HEK293 (cell line): ENCODE data around the gene FBXO21.
A peak's percentile ranks its signal among the peaks of the same experiment; 100 is the strongest.

ENCODE experiments used
- CTCF ChIA-PET: fragments of 350-600 bp; formaldehyde crosslinking; extraction: SDS; loops from one replicate; lab custom pipeline; 2021; ENCODE audit warnings: antibody characterized with exemption; lab: Yijun Ruan, JAX
- POLR2A ChIA-PET: fragments of 300-600 bp; formaldehyde crosslinking; extraction: SDS; loops from one replicate; lab custom pipeline; 2020; ENCODE audit warnings: antibody characterized with exemption, inconsistent platforms; lab: Yijun Ruan, JAX
- H3K27ac ChIP-seq: fragments of 200-500 bp; sonication (Bioruptor generic); 2 replicates; pipeline ENCODE4 v1.5.1; 2014; ENCODE audit warnings: low read depth, low read length, control low read depth, inconsistent platforms; ENCODE audit errors: extremely low read depth
- H3K36me3 ChIP-seq, 2 experiments: fragments of 200-500 bp in 1 of 2; sonication (Bioruptor generic) in 1 of 2; 1 replicate in 1 of 2; 2 replicates in 1 of 2; pipeline ENCODE4 v1.5.1; 2014 to 2017; ENCODE audit warnings: inconsistent platforms in 2 of 2, low read length in 2 of 2; ENCODE audit not compliant: control insufficient read depth in 2 of 2, insufficient read depth in 1 of 2
- H3K4me1 ChIP-seq: fragments of 200-500 bp; sonication (Bioruptor generic); 2 replicates; pipeline ENCODE4 v1.5.1; 2014; ENCODE audit warnings: mild to moderate bottlenecking, low read length, inconsistent platforms; ENCODE audit not compliant: control insufficient read depth, insufficient read depth
- H3K4me3 ChIP-seq: 2 replicates; pipeline ENCODE4 v1.5.1; 2011; ENCODE audit warnings: low read depth, mild to moderate bottlenecking, control low read depth, low read length, moderate library complexity
- H3K9me3 ChIP-seq: fragments of 200-500 bp; sonication (Bioruptor generic); 2 replicates; pipeline ENCODE4 v1.5.1; 2014; ENCODE audit warnings: low read depth, low read length, inconsistent platforms; ENCODE audit not compliant: control insufficient read depth, insufficient read depth
- HOXD13 ChIP-seq: sonication (generic); formaldehyde crosslinking; IDR thresholded peaks from 2 replicates; pipeline ENCODE4 v1.8.0; 2022; ENCODE audit warnings: missing genetic modification reagents, borderline replicate concordance
- OSR2 ChIP-seq: fragments of 450-650 bp; formaldehyde crosslinking; IDR thresholded peaks from 2 replicates; pipeline ENCODE4 v1.5.1; 2016; ENCODE audit warnings: missing biosample characterization, missing genetic modification characterization
- REPIN1 ChIP-seq: fragments of 450-650 bp; formaldehyde crosslinking; IDR thresholded peaks from 2 replicates; pipeline ENCODE4 v1.5.1; 2017; ENCODE audit warnings: missing biosample characterization, missing genetic modification characterization, low read depth
- ZBTB1 ChIP-seq: fragments of 450-650 bp; formaldehyde crosslinking; IDR thresholded peaks from 2 replicates; pipeline ENCODE4 v1.5.1; 2016; ENCODE audit warnings: missing biosample characterization, missing genetic modification characterization
- ZIC2 ChIP-seq: fragments of 450-650 bp; formaldehyde crosslinking; IDR thresholded peaks from 2 replicates; pipeline ENCODE4 v1.5.1; 2016; ENCODE audit warnings: missing biosample characterization, missing genetic modification characterization
- ZNF133 ChIP-seq: fragments of 450-650 bp; formaldehyde crosslinking; IDR thresholded peaks from 2 replicates; pipeline ENCODE4 v1.5.1; 2016; ENCODE audit warnings: missing biosample characterization, missing genetic modification characterization
- ZNF140 ChIP-seq: fragments of 450-650 bp; formaldehyde crosslinking; IDR thresholded peaks from 2 replicates; pipeline ENCODE4 v1.5.1; 2016; ENCODE audit warnings: missing biosample characterization, missing genetic modification characterization
- ZNF184 ChIP-seq: fragments of 450-650 bp; IDR thresholded peaks from 2 replicates; pipeline ENCODE4 v1.5.1; 2018; ENCODE audit warnings: missing biosample characterization, mild to moderate bottlenecking, missing genetic modification characterization
- ZNF426 ChIP-seq: fragments of 450-650 bp; formaldehyde crosslinking; IDR thresholded peaks from 2 replicates; pipeline ENCODE4 v1.5.1; 2017; ENCODE audit warnings: missing biosample characterization, missing genetic modification characterization, mild to moderate bottlenecking, inconsistent platforms, moderate library complexity
- ZNF433 ChIP-seq: fragments of 450-650 bp; formaldehyde crosslinking; IDR thresholded peaks from 2 replicates; pipeline ENCODE4 v1.5.1; 2016; ENCODE audit warnings: missing biosample characterization, missing genetic modification characterization, low read depth
- ZNF837 ChIP-seq: fragments of 450-650 bp; formaldehyde crosslinking; IDR thresholded peaks from 2 replicates; pipeline ENCODE4 v1.5.1; 2016; ENCODE audit warnings: missing biosample characterization, missing genetic modification characterization
- TF ChIP-seq, protein P1 (sequence below): fragments of 450-650 bp; IDR thresholded peaks from 2 replicates; pipeline ENCODE4 v1.5.1; 2018; ENCODE audit warnings: missing biosample characterization, mild to moderate bottlenecking, missing genetic modification characterization
- TF ChIP-seq, protein P2 (sequence below): fragments of 450-650 bp; formaldehyde crosslinking; IDR thresholded peaks from 2 replicates; pipeline ENCODE4 v1.5.1; 2017; ENCODE audit warnings: missing biosample characterization, missing genetic modification characterization
- TF ChIP-seq, protein P3 (sequence below): fragments of 450-650 bp; formaldehyde crosslinking; IDR thresholded peaks from 2 replicates; pipeline ENCODE4 v1.5.1; 2016; ENCODE audit warnings: missing biosample characterization, missing genetic modification characterization
- TF ChIP-seq, protein P4 (sequence below): fragments of 450-650 bp; IDR thresholded peaks from 2 replicates; pipeline ENCODE4 v1.5.1; 2018; ENCODE audit warnings: missing biosample characterization, missing genetic modification characterization
- TF ChIP-seq, protein P5 (sequence below): fragments of 450-650 bp; formaldehyde crosslinking; IDR thresholded peaks from 2 replicates; pipeline ENCODE4 v1.5.1; 2016; ENCODE audit warnings: missing biosample characterization, missing genetic modification characterization, borderline replicate concordance

FBXO21 gene

DNA sequence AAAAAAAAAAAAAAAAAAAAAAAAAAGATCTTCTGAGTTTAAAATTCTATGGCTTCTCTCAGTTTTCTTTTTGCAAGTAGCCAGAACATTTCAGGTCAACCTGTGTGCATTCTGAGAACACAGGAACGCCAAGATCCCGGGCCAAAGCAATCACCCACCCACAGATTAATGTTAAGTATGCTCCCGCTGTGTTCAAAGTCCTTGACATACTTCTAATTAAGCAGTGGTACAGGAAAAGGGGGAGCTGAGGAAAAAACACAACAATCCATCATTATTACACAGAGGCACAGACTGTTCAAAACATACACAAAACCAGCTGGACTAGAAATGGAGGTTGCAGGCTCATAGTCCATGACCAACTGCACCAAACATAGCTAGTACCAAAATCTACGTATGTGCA, 2.8 kb downstream of the FBXO21 start:
- TF ChIP-seq ZNF133 (tag by site-specific recombination) (no peak), ZNF184 (tag by site-specific recombination) (no peak), REPIN1 (tag by site-specific recombination) (no peak), ZNF837 (tag by site-specific recombination) (no peak), ZNF140 (no peak), HOXD13 (CRISPR knock-in tag) (no peak), OSR2 (tag by site-specific recombination) (peak; percentile 32; the same call in 1 of the 2 replicates), ZNF426 (tag by site-specific recombination) (no peak), ZIC2 (0 out of 2 replicates have a peak, but pooled peaks have one; percentile 22), ZBTB1 (no peak), ZNF433 (tag by site-specific recombination) (no peak)
- TF ChIP-seq, protein P1, sequence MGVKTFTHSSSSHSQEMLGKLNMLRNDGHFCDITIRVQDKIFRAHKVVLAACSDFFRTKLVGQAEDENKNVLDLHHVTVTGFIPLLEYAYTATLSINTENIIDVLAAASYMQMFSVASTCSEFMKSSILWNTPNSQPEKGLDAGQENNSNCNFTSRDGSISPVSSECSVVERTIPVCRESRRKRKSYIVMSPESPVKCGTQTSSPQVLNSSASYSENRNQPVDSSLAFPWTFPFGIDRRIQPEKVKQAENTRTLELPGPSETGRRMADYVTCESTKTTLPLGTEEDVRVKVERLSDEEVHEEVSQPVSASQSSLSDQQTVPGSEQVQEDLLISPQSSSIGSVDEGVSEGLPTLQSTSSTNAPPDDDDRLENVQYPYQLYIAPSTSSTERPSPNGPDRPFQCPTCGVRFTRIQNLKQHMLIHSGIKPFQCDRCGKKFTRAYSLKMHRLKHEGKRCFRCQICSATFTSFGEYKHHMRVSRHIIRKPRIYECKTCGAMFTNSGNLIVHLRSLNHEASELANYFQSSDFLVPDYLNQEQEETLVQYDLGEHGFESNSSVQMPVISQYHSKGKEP (tag by site-specific recombination), result no peak
- TF ChIP-seq, protein P2, sequence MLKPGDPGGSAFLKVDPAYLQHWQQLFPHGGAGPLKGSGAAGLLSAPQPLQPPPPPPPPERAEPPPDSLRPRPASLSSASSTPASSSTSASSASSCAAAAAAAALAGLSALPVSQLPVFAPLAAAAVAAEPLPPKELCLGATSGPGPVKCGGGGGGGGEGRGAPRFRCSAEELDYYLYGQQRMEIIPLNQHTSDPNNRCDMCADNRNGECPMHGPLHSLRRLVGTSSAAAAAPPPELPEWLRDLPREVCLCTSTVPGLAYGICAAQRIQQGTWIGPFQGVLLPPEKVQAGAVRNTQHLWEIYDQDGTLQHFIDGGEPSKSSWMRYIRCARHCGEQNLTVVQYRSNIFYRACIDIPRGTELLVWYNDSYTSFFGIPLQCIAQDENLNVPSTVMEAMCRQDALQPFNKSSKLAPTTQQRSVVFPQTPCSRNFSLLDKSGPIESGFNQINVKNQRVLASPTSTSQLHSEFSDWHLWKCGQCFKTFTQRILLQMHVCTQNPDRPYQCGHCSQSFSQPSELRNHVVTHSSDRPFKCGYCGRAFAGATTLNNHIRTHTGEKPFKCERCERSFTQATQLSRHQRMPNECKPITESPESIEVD, result 0 out of 2 replicates have a peak, but pooled peaks have one; percentile 15
- TF ChIP-seq, protein P3, sequence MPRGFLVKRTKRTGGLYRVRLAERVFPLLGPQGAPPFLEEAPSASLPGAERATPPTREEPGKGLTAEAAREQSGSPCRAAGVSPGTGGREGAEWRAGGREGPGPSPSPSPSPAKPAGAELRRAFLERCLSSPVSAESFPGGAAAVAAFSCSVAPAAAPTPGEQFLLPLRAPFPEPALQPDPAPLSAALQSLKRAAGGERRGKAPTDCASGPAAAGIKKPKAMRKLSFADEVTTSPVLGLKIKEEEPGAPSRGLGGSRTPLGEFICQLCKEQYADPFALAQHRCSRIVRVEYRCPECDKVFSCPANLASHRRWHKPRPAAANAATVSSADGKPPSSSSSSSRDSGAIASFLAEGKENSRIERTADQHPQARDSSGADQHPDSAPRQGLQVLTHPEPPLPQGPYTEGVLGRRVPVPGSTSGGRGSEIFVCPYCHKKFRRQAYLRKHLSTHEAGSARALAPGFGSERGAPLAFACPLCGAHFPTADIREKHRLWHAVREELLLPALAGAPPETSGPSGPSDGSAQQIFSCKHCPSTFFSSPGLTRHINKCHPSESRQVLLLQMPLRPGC (tag by site-specific recombination), result no peak
- TF ChIP-seq, protein P4, sequence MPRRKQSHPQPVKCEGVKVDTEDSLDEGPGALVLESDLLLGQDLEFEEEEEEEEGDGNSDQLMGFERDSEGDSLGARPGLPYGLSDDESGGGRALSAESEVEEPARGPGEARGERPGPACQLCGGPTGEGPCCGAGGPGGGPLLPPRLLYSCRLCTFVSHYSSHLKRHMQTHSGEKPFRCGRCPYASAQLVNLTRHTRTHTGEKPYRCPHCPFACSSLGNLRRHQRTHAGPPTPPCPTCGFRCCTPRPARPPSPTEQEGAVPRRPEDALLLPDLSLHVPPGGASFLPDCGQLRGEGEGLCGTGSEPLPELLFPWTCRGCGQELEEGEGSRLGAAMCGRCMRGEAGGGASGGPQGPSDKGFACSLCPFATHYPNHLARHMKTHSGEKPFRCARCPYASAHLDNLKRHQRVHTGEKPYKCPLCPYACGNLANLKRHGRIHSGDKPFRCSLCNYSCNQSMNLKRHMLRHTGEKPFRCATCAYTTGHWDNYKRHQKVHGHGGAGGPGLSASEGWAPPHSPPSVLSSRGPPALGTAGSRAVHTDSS (tag by site-specific recombination), result no peak
- TF ChIP-seq, protein P5, sequence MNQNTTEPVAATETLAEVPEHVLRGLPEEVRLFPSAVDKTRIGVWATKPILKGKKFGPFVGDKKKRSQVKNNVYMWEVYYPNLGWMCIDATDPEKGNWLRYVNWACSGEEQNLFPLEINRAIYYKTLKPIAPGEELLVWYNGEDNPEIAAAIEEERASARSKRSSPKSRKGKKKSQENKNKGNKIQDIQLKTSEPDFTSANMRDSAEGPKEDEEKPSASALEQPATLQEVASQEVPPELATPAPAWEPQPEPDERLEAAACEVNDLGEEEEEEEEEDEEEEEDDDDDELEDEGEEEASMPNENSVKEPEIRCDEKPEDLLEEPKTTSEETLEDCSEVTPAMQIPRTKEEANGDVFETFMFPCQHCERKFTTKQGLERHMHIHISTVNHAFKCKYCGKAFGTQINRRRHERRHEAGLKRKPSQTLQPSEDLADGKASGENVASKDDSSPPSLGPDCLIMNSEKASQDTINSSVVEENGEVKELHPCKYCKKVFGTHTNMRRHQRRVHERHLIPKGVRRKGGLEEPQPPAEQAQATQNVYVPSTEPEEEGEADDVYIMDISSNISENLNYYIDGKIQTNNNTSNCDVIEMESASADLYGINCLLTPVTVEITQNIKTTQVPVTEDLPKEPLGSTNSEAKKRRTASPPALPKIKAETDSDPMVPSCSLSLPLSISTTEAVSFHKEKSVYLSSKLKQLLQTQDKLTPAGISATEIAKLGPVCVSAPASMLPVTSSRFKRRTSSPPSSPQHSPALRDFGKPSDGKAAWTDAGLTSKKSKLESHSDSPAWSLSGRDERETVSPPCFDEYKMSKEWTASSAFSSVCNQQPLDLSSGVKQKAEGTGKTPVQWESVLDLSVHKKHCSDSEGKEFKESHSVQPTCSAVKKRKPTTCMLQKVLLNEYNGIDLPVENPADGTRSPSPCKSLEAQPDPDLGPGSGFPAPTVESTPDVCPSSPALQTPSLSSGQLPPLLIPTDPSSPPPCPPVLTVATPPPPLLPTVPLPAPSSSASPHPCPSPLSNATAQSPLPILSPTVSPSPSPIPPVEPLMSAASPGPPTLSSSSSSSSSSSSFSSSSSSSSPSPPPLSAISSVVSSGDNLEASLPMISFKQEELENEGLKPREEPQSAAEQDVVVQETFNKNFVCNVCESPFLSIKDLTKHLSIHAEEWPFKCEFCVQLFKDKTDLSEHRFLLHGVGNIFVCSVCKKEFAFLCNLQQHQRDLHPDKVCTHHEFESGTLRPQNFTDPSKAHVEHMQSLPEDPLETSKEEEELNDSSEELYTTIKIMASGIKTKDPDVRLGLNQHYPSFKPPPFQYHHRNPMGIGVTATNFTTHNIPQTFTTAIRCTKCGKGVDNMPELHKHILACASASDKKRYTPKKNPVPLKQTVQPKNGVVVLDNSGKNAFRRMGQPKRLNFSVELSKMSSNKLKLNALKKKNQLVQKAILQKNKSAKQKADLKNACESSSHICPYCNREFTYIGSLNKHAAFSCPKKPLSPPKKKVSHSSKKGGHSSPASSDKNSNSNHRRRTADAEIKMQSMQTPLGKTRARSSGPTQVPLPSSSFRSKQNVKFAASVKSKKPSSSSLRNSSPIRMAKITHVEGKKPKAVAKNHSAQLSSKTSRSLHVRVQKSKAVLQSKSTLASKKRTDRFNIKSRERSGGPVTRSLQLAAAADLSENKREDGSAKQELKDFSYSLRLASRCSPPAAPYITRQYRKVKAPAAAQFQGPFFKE (tag by site-specific recombination), result no peak
- H3K36me3 ChIP-seq, result peaks cover 46 to 47% of the 10 kb centered on the region in 2 experiments
- H3K4me3 ChIP-seq, result no peak overlapping the region
- CTCF ChIA-PET, result interaction anchor here (1.2 kb wide), 1 partner anchor 10 kb away, joined by 3 read pairs; no protein-coding TSS in a partner anchor
- H3K27ac ChIP-seq, result no peak overlapping the region
- no peaks in the 10 kb centered on the region for H3K4me1 ChIP-seq
- POLR2A ChIA-PET, result no interaction called here
- no peaks in the 10 kb centered on the region for H3K9me3 ChIP-seq
